GM18511 (cell line): ENCODE results near the gene YY1AP1.
A peak's percentile ranks its signal among the peaks of the same experiment; 100 is the strongest.
"Not testable (repeated sequence)": the region's sequence is repeated elsewhere in the genome, so short reads cannot be mapped to it uniquely, and the experiment has no call there.

ENCODE experiments used
- ATAC-seq: cut with Tn5 transposase; IDR thresholded peaks from one replicate; pipeline ENCODE4 v1.9.1; 2021; ENCODE audit warnings: mild to moderate bottlenecking, moderate library complexity; ENCODE audit not compliant: unreplicated experiment

Gene YY1AP1

GRCh38 chr1:155688324-155689080 is at the start of gene YY1AP1:
Gene YY1AP1 (minus strand): TSS chr1:155688774. CDS start chr1:155680436, 8,338 bp downstream.
- ATAC-seq = peak; percentile 84

- ATAC-seq = no peak
Observed at GRCh38 chr1:155729031-155729898, 40.7 kb upstream of the YY1AP1 start.

- ATAC-seq = no peak
Observed at GRCh38 chr1:155725142-155725541, 36.6 kb upstream of the YY1AP1 start.

GRCh38 chr1:155719703-155720102 is 31.1 kb upstream of the YY1AP1 start:
- no peak for ATAC-seq

- ATAC-seq = not testable (repeated sequence)
Observed at GRCh38 chr1:155718524-155719115, 30.0 kb upstream of the YY1AP1 start.

- ATAC-seq = no peak
Observed at GRCh38 chr1:155717041-155717440, 28.5 kb upstream of the YY1AP1 start.

DNA sequence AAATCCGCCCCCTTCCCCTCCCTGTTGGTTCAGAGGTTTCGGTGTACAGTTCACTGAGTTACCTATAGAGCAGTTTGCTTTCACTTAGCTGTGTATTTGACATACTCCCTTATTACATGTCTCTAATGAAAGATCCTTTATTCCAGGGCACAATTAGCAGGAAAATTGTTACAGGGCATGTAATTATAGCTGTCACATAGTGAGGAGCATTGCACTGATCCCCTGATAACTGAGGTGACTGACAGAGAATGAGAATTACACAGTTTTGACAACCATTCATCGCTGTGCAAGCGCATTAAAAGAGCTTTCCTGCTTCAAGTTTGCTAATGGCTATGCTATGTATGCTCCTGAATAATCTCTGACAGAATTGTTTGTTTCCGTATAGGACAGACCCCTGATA is 27.2 kb upstream of the YY1AP1 start:
- no peak for ATAC-seq

DNA sequence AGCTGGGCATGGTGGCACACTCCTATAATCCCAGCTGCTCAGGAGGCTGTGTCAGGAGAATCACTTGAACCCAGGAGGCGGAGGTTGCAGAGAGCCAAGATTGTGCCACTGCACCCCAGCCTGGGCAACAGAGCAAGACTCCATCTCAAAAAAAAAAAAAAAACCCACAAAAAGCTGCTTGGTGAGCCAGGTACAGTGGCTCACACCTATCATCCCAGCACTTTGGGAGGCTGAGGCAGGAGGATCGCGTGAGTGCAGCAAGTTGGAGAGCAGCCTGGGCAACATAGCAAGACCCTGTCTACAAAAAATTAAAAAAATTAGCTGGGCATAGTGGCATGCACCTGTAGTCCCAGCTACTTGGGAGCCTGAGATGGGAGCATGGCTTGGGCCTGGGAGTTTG is 26.5 kb upstream of the YY1AP1 start:
- ATAC-seq = not testable (repeated sequence)

DNA sequence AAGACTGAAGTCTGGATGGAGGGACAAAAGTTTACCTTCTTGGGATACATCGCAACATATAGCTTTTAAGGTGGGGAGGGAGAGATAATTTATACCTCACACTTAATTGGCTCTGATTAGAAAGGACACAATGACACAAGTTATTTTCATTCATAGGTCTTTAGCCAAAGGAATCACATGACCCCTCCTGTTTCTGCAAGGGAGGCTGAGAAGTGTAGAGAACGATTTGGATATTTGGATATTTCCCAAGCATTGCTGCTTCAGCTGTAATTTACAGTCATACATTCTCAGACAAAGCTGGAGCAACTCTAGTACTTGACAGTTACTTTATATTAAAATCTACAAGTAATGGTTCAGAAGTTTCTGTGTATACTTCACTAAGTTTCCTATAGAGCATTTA is 24.5 kb upstream of the YY1AP1 start:
- no peak for ATAC-seq

- ATAC-seq = not testable (repeated sequence)
Observed at GRCh38 chr1:155712636-155713035, 24.1 kb upstream of the YY1AP1 start.

- ATAC-seq = not testable (repeated sequence)
Observed at GRCh38 chr1:155711457-155711856, 22.9 kb upstream of the YY1AP1 start.

DNA sequence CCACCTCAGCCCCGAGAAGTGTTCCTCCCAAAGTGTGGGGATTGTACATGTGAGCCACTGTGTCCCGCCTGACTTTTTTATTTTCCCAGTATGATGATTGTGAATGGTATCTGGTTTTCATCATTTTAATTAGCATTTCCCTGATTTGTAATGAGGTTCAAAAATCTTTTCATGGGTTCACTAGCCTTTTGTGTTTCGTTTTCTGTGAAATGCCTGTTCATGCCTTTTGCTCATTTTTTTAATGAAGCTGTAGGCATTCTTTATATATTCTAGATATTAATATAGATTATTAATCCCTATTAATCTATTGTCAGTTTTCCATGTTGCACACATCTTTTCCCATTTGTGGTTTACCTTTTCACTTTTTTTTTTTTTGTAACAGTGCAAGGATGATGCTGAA is 20.8 kb upstream of the YY1AP1 start:
- no peak for ATAC-seq

DNA sequence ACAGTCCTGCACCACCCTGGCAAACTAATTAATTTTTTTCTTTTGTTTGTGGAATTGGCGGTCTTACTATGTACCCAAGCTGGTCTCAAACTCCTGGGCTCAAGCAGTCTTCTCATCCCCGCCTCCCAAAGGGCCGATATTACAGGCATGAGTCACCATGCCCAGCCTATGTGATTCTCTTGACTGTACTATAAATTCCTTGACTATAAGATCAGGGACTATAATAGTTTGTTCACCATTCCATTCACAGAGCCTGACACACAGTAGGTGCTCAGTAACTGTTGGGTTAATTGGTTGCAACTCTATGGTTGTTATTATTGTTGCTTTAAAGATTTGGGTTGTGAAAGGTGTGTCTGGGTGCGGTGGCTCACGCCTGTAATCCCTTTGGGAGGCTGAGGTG is 17.6 kb upstream of the YY1AP1 start:
- no peak for ATAC-seq

DNA sequence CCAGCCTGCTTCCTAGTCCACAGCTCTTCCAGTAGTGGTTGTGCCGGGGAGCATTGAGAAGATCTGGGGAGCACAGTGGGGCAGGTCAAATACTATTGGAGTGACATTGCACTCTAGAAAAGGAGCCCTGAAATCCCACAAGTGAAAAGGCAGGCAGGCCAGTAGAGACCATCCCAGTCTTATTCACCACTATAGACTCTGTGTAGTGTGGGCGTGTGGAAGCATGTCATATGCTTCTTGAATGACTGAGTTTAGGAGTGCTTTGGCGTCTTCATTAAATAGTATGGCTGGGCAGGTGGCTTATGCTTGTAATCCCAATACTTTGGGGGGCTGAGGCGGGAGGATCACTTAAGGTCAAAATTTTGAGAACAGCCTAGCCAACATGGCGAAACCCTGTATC is 15.8 kb upstream of the YY1AP1 start:
- ATAC-seq = not testable (repeated sequence)

- ATAC-seq = no peak
Observed at GRCh38 chr1:155703216-155703615, 14.6 kb upstream of the YY1AP1 start.

- not testable (repeated sequence) for ATAC-seq
Observed at GRCh38 chr1:155701675-155702074, 13.1 kb upstream of the YY1AP1 start.

- not testable (repeated sequence) for ATAC-seq
Observed at GRCh38 chr1:155699062-155699461, 10.5 kb upstream of the YY1AP1 start.

DNA sequence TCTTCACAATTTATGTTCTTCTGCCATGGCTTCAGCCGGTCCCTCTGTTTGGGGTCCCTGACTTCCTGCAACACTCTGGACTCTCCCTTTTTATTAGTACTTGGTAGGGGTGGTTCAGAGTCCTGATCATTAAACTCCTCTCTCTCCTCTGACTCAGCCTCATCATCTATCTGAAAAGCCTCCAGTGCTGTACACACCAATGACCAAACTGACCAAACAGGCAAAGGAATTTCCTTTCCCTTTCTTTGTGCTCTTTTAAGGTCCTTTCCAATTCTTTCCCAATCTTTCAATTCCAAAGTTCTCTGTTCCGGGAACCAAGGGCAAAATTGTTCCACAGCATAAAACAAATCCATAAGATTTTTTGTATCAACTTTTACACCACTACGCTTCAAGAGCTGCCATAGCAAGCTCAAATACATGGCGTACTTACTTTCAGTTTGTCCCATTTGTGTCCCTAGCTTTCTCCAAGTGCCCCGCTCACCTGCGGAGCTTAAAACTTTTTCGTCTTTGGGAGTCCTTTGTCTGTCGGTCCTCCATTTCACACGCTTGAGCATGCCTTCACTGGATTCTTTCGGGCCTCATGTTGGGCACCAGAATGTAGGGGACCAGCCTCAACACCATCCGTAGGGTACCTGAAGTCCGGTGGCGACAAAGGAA is 9.9 kb upstream of the YY1AP1 start:
- no peak for ATAC-seq

GRCh38 chr1:155697616-155698015 is 9.0 kb upstream of the YY1AP1 start:
- not testable (repeated sequence) for ATAC-seq

DNA sequence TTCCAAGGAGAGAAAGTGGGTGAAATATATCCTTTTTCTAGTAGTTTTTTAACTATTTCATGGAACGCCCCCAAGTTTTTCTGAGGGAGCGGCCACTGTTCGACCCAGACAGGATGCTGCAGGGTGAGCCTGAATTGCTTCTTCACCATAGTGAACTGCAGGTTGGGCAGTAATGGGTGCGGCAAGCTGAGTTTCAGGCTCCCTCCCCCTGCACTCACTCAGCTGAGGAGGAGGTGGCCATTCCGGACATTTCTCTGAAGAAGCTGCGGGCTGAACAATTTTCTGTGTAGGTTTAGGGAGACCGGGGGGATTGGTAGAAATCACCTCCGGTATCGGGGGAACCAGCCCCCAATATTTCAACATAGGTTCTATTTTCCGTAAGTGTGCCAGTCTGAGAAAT is 8.5 kb upstream of the YY1AP1 start:
- no peak for ATAC-seq

GRCh38 chr1:155696524-155696923 is 8.0 kb upstream of the YY1AP1 start:
- no peak for ATAC-seq
